ENCODE measurements around the gene LYPD4.
A peak's percentile ranks its signal among the peaks of the same experiment; 100 is the strongest.

The LYPD4 gene

DNA sequence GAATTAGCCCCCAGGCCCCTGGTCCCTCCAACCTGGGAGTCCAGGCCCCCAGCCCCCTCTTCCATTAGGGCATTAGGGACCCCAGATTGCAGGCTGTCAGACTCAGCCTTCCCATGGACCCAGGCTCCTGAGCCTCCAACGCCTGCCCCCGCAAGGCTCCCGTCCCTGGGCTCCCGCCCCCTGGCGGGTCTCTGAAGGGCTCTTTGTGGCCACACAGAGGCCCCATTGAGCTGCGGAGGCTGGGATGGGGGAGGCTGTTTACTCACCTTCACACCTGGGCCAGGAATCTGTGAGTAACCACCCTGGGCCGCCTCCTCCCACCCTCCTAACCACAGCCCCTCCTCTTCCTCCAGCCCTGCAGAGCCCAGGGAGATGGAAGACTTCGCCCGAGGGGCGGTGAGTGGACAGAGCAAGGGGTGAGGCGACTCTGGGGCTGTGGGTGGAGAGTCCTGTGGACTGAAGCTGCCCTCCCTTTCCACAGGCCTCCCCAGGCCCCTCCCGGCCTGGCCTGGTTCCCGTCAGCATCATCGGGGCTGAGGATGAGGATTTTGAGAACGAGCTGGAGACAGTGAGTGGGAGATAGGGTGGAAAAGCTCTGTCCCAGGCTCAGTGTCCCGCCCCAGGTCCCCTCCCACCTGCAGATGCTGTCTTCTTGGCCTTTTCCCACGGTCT lies 43.4 kb upstream of the LYPD4 start:
- Histone ChIP-seq H3K4me3 (ENCODE audit: insufficient read depth, low read length, poor library complexity, severe bottlenecking) (peak overlapping the region; percentile 25), H3K9me3 (ENCODE audit: insufficient read depth, low read length) (no peaks in the 10 kb centered on the region), H3F3A (ENCODE audit: insufficient read depth) (peaks cover 12% of the 10 kb centered on the region), H2AFZ (ENCODE audit: low read depth, low read length, severe bottlenecking) (no peak overlapping the region), H3K9me2 (replicated peaks; ENCODE audit: insufficient read depth, low read length) (no peaks in the 10 kb centered on the region), H4K20me1 (ENCODE audit: low read depth, low read length) (no peaks in the 10 kb centered on the region), H3K36me3 (ENCODE audit: low read length) (no peaks in the 10 kb centered on the region), H3K27me3 (ENCODE audit: low read length) (no peaks in the 10 kb centered on the region), H3K79me2 (ENCODE audit: insufficient read depth, low read length) (peaks cover 50% of the 10 kb centered on the region), H3K9ac (ENCODE audit: low read length) (peak overlapping the region; percentile 89), H3K27ac (ENCODE audit: low read depth, low read length) (peak overlapping the region; percentile 83), H3K4me2 (ENCODE audit: low read depth, low read length, poor library complexity, severe bottlenecking) (peak overlapping the region; percentile 97)
- TF ChIP-seq, protein P1, sequence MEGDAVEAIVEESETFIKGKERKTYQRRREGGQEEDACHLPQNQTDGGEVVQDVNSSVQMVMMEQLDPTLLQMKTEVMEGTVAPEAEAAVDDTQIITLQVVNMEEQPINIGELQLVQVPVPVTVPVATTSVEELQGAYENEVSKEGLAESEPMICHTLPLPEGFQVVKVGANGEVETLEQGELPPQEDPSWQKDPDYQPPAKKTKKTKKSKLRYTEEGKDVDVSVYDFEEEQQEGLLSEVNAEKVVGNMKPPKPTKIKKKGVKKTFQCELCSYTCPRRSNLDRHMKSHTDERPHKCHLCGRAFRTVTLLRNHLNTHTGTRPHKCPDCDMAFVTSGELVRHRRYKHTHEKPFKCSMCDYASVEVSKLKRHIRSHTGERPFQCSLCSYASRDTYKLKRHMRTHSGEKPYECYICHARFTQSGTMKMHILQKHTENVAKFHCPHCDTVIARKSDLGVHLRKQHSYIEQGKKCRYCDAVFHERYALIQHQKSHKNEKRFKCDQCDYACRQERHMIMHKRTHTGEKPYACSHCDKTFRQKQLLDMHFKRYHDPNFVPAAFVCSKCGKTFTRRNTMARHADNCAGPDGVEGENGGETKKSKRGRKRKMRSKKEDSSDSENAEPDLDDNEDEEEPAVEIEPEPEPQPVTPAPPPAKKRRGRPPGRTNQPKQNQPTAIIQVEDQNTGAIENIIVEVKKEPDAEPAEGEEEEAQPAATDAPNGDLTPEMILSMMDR (IDR thresholded peaks at IDR 0.05; ENCODE audit: insufficient read depth, low read length, poor library complexity, severe bottlenecking) = peak; percentile 69
- TF ChIP-seq EZH2phosphoT487 (conservative IDR thresholded peaks at IDR 0.05; ENCODE audit: low read length) = no peak

DNA sequence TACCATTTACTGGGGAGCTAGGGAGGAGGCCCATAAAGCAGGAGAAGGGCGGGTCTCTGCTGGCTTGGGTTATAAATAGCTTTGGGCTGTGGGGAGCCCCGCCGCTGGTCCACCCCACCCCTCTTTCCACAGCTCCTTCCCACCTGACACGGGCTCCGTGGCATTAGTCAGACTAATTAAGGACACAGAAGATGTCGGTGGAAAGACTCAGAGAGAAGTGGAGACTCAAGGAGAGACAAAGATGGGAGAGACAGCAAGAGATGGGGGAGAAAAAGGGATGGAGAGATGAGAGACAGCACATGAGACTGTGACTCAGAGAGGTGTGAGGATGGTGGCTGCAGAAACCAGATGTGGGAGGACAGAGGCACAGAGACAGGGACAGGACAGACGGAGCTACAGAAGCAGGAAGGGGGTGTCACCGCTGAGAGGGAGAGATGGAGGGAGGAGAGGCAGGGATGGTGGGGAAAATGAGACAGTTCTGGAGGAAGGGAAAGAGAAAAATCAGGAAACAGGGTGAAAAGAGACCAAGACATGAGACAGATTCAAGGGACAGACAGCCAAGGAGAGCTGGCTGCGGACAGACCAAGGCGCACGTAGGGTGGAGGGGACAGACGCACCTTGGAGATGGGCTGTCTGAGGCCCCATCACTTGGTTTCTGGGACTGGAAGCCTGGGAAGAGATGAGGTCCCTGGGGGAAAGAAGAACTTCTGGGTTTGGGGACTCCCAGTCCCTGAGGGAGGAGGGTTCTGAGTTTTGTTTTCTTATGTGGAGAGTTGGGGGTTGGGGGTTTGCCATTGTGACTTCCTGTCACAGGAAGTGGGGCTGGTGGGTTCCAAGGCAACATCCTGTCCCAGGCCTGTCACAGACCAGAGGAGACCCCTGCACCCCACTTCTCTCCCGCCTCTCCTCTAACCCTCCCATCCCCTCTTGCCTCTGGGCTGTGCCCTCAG lies 42.6 kb upstream of the LYPD4 start:
- Histone ChIP-seq H3K9ac (ENCODE audit: low read length) (peak overlapping the region; percentile 89), H3K4me2 (ENCODE audit: low read depth, low read length, poor library complexity, severe bottlenecking) (peak overlapping the region; percentile 97), H3K4me3 (ENCODE audit: insufficient read depth, low read length, poor library complexity, severe bottlenecking) (peak overlapping the region; percentile 25), H3K79me2 (ENCODE audit: insufficient read depth, low read length) (peaks cover 50% of the 10 kb centered on the region), H3K9me3 (ENCODE audit: insufficient read depth, low read length) (no peaks in the 10 kb centered on the region), H3K27me3 (ENCODE audit: low read length) (no peaks in the 10 kb centered on the region), H3K27ac (ENCODE audit: low read depth, low read length) (peak overlapping the region; percentile 83), H4K20me1 (ENCODE audit: low read depth, low read length) (no peaks in the 10 kb centered on the region), H3K9me2 (replicated peaks; ENCODE audit: insufficient read depth, low read length) (no peaks in the 10 kb centered on the region), H3F3A (ENCODE audit: insufficient read depth) (peaks cover 20% of the 10 kb centered on the region), H3K36me3 (ENCODE audit: low read length) (no peaks in the 10 kb centered on the region), H2AFZ (ENCODE audit: low read depth, low read length, severe bottlenecking) (no peak overlapping the region)
- TF ChIP-seq, protein P1 (IDR thresholded peaks at IDR 0.05; ENCODE audit: insufficient read depth, low read length, poor library complexity, severe bottlenecking) = no peak
- TF ChIP-seq EZH2phosphoT487 (conservative IDR thresholded peaks at IDR 0.05; ENCODE audit: low read length) = no peak

DNA sequence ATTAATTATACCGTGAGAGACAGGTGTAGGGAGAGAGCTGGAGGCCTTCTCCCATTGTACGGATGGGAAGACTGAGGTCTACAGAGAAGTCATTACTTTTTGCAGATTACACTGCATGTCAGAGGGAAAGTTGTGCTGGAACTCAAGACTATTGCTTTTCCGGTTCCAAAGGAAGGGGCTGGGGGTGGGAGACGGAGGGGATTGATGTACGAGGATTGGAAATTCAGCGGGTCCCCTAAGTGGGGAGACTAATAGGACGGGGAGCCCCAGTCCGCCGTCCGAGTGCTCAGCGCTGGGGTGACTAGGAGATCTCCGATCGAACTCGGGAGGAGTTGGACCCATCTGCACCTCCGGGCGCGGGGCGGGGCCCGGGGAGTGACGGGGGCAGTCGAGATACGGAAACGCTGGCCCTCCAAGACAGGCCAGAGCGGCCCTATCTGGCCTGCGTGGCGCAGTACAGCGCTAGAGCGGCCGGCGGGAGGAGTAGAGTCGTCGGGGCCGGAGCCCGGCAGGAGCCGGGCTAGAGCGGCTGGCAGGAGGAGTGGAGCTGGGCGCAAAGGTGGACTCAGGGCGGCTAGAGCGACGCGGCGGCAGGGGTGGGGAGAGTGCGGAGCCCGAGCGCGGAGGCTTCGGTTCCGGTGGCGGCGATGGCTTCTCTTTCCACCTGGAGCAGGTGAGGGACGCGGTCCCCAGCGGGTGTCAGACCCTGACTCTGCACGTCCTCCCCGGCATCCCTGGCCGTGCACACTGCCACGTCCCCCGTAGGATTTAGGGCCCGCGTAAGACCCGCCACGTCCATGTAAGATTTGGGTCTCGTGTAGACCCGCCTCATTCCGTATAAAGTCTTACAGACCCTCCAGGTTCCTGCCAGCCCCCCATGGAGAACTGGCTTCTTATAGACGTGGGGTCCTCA lies 39.6 kb upstream of the LYPD4 start:
- H3K79me2 ChIP-seq (ENCODE audit: insufficient read depth, low read length) = peaks cover 57% of the 10 kb centered on the region
- no peak for TF ChIP-seq EZH2phosphoT487 (conservative IDR thresholded peaks at IDR 0.05; ENCODE audit: low read length)
- TF ChIP-seq, protein P1 (IDR thresholded peaks at IDR 0.05; ENCODE audit: insufficient read depth, low read length, poor library complexity, severe bottlenecking) = no peak
- H3K4me3 ChIP-seq (ENCODE audit: insufficient read depth, low read length, poor library complexity, severe bottlenecking) = peak overlapping the region; percentile 65
- H3K9ac ChIP-seq (ENCODE audit: low read length) = peak overlapping the region; percentile 89
- no peak overlapping the region for H2AFZ ChIP-seq (ENCODE audit: low read depth, low read length, severe bottlenecking)
- H3K27ac ChIP-seq (ENCODE audit: low read depth, low read length) = peak overlapping the region; percentile 100
- no peaks in the 10 kb centered on the region for H3K9me2 ChIP-seq (replicated peaks; ENCODE audit: insufficient read depth, low read length)
- no peaks in the 10 kb centered on the region for H4K20me1 ChIP-seq (ENCODE audit: low read depth, low read length)
- no peaks in the 10 kb centered on the region for H3K9me3 ChIP-seq (ENCODE audit: insufficient read depth, low read length)
- peaks cover 47% of the 10 kb centered on the region for H3F3A ChIP-seq (ENCODE audit: insufficient read depth)
- peaks cover 5% of the 10 kb centered on the region; the same call in 1 of the 2 replicates for H3K36me3 ChIP-seq (ENCODE audit: low read length)
- no peaks in the 10 kb centered on the region for H3K27me3 ChIP-seq (ENCODE audit: low read length)
- H3K4me2 ChIP-seq (ENCODE audit: low read depth, low read length, poor library complexity, severe bottlenecking) = peak overlapping the region; percentile 97

Data from SU-DHL-6 (cell line).